Natural killer cell (primary cell): ENCODE data around the gene DUSP9. TPM values are rescaled to one million over a fixed set of nuclear protein-coding genes. Genes with fewer than 3 reads are reported as not detected.
"Not testable (repeated sequence)": the region's sequence is repeated elsewhere in the genome, so short reads cannot be mapped to it uniquely, and the experiment has no call there.

ENCODE experiments used
- ATAC-seq, 3 donors: fragments of 150-1000 bp in 2 of 3; fragments of 200-7000 bp in 1 of 3; cut with Tn5 transposase; 1 replicate in 1 of 3; 2 replicates in 2 of 3; pipeline ENCODE4 v1.10.0; 2021; ENCODE audit warnings: mild to moderate bottlenecking in 2 of 3, moderate library complexity in 2 of 3
- DNase-seq, 2 donors: peaks; one replicate each; pipeline versions ENCODE4 v3.0.0 to v3.0.0-alpha.2; 2013 to 2021; ENCODE audit warnings: mixed read lengths in 1 of 2
- H3K27ac ChIP-seq: one replicate; pipeline ENCODE4 v1.5.1; 2013; ENCODE audit warnings: mild to moderate bottlenecking, low read length
- H3K27me3 ChIP-seq: one replicate; pipeline ENCODE4 v1.6.1; 2013; ENCODE audit warnings: low read length; ENCODE audit not compliant: control insufficient read depth, insufficient read depth
- H3K36me3 ChIP-seq: one replicate; pipeline ENCODE4 v1.6.1; 2013; ENCODE audit warnings: low read length; ENCODE audit not compliant: control insufficient read depth, insufficient read depth
- H3K4me1 ChIP-seq: one replicate; pipeline ENCODE4 v1.6.1; 2013; ENCODE audit warnings: low read length; ENCODE audit not compliant: control insufficient read depth, insufficient read depth
- H3K4me3 ChIP-seq: one replicate; pipeline ENCODE4 v1.5.1; 2013; ENCODE audit warnings: low read length
- H3K9me3 ChIP-seq: one replicate; pipeline ENCODE4 v1.6.1; 2013; ENCODE audit warnings: low read length; ENCODE audit not compliant: control insufficient read depth, insufficient read depth
- H3K27ac Mint-ChIP-seq, 2 donors: one replicate each; pipeline ENCODE4 v1.8.0; 2022; ENCODE audit warnings: mild to moderate bottlenecking in 2 of 2, mixed read lengths in 2 of 2, moderate library complexity in 1 of 2
- H3K27me3 Mint-ChIP-seq, 2 donors: one replicate each; pipeline ENCODE4 v1.8.0; 2022; ENCODE audit warnings: low read depth in 2 of 2, mixed read lengths in 2 of 2
- H3K36me3 Mint-ChIP-seq: one replicate; pipeline ENCODE4 v1.8.0; 2022; ENCODE audit warnings: mixed read lengths
- H3K4me1 Mint-ChIP-seq, 2 donors: one replicate each; pipeline ENCODE4 v1.8.0; 2022; ENCODE audit warnings: mixed read lengths in 2 of 2
- H3K4me3 Mint-ChIP-seq: one replicate; pipeline ENCODE4 v1.8.0; 2022; ENCODE audit warnings: mild to moderate bottlenecking, moderate library complexity, mixed read lengths
- H3K9me3 Mint-ChIP-seq, 2 donors: one replicate each; pipeline ENCODE4 v1.8.0; 2022; ENCODE audit warnings: mixed read lengths in 2 of 2
- CTCF ChIP-seq: fragments of 200-600 bp; IDR thresholded peaks from one replicate; pipeline ENCODE4 v1.8.0; 2022; ENCODE audit warnings: antibody characterized with exemption
- WGBS: methylation state at CpG from one replicate; pipeline ENCODE4 v1.1.7; 2013; ENCODE audit warnings: missing lambda C conversion rate; ENCODE audit not compliant: insufficient coverage; 5-methylcytosine and 5-hydroxymethylcytosine counted together
- intact Hi-C: fragments of 100-400 bp; cut with micrococcal nuclease; formaldehyde crosslinking; loops from one replicate; pipeline ENCODE4 v1.14.2; 2022
- total RNA-seq, 4 donors: library from RNA; stranded (reverse); fragments of 120-200 nt in 1 of 4; gene quantifications; one replicate each; pipeline versions ENCODE4 v1.2.3 to v1.2.4, GENCODE V29; 2013 to 2022

Gene DUSP9
- total RNA-seq, 3 donors from 2014 or later (not counting 1 experiment from before 2014, with no cell fraction given), result not detected

DNA sequence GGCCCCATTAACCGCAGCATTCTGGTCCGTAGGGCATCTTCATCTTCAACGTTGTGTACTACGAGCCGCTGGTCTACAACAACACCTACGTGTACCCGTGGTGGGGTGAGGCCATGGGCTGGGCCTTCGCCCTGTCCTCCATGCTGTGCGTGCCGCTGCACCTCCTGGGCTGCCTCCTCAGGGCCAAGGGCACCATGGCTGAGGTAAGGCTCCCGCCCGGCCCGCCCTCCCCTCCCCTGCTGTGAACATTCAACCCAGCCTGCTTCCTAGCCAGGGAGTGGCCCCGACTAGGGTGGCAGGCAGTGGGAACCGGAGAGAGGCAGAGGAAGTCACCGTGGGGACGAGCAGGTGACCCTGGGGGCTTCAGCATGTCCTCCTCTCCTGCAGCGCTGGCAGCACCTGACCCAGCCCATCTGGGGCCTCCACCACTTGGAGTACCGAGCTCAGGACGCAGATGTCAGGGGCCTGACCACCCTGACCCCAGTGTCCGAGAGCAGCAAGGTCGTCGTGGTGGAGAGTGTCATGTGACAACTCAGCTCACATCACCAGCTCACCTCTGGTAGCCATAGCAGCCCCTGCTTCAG lies 47.8 kb downstream of the DUSP9 start:
- no peaks in the 10 kb centered on the region for H3K36me3 Mint-ChIP-seq
- H3K9me3 Mint-ChIP-seq, result no peaks in the 10 kb centered on the region
- WGBS, result 91% methylated on average over 18 of the region's 23 CpGs
- Histone ChIP-seq H3K4me3 (no peak overlapping the region), H3K27me3 (no peaks in the 10 kb centered on the region), H3K4me1 (no peaks in the 10 kb centered on the region), H3K27ac (no peak overlapping the region), H3K36me3 (no peaks in the 10 kb centered on the region), H3K9me3 (no peaks in the 10 kb centered on the region)
- no peak for DNase-seq
- H3K4me1 Mint-ChIP-seq, result no peaks in the 10 kb centered on the region
- H3K4me3 Mint-ChIP-seq, result no peak overlapping the region
- no peak overlapping the region for H3K27ac Mint-ChIP-seq
- peaks cover 0 to 2% of the 10 kb centered on the region in 2 donors for H3K27me3 Mint-ChIP-seq
- ATAC-seq, result no peak
- no peak for TF ChIP-seq CTCF
- intact Hi-C loops, result no loop called here

DNA sequence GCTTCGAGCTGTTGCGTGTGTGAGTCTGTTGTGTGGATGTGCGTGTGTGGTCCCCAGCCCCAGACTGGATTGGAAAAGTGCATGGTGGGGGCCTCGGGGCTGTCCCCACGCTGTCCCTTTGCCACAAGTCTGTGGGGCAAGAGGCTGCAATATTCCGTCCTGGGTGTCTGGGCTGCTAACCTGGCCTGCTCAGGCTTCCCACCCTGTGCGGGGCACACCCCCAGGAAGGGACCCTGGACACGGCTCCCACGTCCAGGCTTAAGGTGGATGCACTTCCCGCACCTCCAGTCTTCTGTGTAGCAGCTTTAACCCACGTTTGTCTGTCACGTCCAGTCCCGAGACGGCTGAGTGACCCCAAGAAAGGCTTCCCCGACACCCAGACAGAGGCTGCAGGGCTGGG lies 49.1 kb downstream of the DUSP9 start:
- Mint-ChIP-seq H3K4me1 (peaks cover 0 to 6% of the 10 kb centered on the region in 2 donors), H3K36me3 (no peaks in the 10 kb centered on the region), H3K9me3 (no peaks in the 10 kb centered on the region), H3K4me3 (no peak overlapping the region), H3K27me3 (no peaks in the 10 kb centered on the region), H3K27ac (no peak overlapping the region)
- Histone ChIP-seq H3K4me3 (no peak overlapping the region), H3K4me1 (no peaks in the 10 kb centered on the region), H3K9me3 (no peaks in the 10 kb centered on the region), H3K27ac (no peak overlapping the region), H3K27me3 (no peaks in the 10 kb centered on the region), H3K36me3 (peaks cover 6% of the 10 kb centered on the region)
- TF ChIP-seq CTCF, result no peak
- no peak for ATAC-seq
- no peak for DNase-seq
- WGBS, result 97% methylated on average over 12 of the region's 15 CpGs
- intact Hi-C loops, result no loop called here

- H3K27me3 ChIP-seq, H3K27me3 Mint-ChIP-seq, H3K36me3 Mint-ChIP-seq, H3K4me1 ChIP-seq, H3K9me3 ChIP-seq, H3K4me3 ChIP-seq, H3K27ac ChIP-seq, H3K36me3 ChIP-seq, intact Hi-C loops, H3K4me1 Mint-ChIP-seq, H3K27ac Mint-ChIP-seq, ATAC-seq, H3K4me3 Mint-ChIP-seq, DNase-seq, H3K9me3 Mint-ChIP-seq: not testable (repeated sequence)
- WGBS, result 96% methylated on average over 8 of the region's 10 CpGs
These were observed 49.5 kb downstream of the DUSP9 start for GRCh38 chrX:153696538-153696937.

DNA sequence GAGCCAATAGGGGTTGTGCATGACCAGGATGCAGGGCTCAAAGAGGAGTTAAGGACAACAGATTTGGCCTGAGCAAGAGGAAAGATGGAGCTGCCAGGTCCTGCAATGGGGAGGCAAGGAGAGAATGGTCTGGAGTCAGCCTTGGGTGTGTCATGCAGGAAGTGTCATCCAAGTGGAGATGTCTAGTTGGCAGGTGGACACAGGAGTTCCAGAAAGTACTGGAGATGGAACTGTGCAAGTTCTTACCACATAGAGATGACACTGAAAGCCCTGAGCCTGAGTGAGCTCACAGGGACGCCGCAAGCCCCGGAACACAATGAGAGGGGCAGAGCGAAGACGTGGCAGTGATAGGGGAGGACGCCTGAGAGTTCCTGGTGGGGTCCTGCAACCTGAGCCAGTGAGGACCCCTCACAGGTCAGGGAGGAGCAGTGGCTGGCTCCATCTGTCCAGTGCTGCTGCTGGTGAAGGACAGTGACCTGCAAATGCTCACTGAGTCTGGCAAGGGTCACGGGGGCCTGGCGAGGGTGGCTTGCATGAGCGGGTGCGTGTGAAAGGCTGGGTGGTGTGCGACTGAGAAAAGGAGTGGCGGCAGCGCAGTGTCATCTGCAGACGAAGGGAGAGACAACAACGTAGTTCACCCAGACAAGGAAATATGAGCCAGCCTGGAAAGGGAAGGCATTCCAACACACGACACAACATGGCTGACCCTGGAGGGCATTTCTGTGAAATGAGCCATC lies 50.2 kb downstream of the DUSP9 start:
- H3K9me3 ChIP-seq, H3K27ac Mint-ChIP-seq, H3K4me3 ChIP-seq, H3K27ac ChIP-seq, H3K27me3 ChIP-seq, H3K27me3 Mint-ChIP-seq, H3K36me3 Mint-ChIP-seq, intact Hi-C loops, H3K4me1 Mint-ChIP-seq, ATAC-seq, H3K4me1 ChIP-seq, DNase-seq, H3K4me3 Mint-ChIP-seq, H3K9me3 Mint-ChIP-seq: not testable (repeated sequence)
- WGBS, result 96% methylated on average over 15 of the region's 16 CpGs
- H3K36me3 ChIP-seq, result peaks cover 10% of the 10 kb centered on the region
